Hepatocyte (in vitro differentiated cells): ENCODE results near the gene IDH2.

Source experiments
- EZH2 ChIP-seq: fragments of 200-600 bp; sonication (generic); IDR thresholded peaks from 2 replicates; pipeline ENCODE4 v1.6.1; 2016; ENCODE audit warnings: antibody characterized with exemption, mild to moderate bottlenecking, borderline replicate concordance
- TF ChIP-seq, protein P1 (sequence below): fragments of 200-600 bp; sonication (generic); IDR thresholded peaks from 2 replicates; pipeline ENCODE4 v1.5.1; 2016; ENCODE audit warnings: antibody characterized with exemption, mild to moderate bottlenecking; ENCODE audit not compliant: poor library complexity

- no peak for TF ChIP-seq EZH2
- TF ChIP-seq, protein P1, sequence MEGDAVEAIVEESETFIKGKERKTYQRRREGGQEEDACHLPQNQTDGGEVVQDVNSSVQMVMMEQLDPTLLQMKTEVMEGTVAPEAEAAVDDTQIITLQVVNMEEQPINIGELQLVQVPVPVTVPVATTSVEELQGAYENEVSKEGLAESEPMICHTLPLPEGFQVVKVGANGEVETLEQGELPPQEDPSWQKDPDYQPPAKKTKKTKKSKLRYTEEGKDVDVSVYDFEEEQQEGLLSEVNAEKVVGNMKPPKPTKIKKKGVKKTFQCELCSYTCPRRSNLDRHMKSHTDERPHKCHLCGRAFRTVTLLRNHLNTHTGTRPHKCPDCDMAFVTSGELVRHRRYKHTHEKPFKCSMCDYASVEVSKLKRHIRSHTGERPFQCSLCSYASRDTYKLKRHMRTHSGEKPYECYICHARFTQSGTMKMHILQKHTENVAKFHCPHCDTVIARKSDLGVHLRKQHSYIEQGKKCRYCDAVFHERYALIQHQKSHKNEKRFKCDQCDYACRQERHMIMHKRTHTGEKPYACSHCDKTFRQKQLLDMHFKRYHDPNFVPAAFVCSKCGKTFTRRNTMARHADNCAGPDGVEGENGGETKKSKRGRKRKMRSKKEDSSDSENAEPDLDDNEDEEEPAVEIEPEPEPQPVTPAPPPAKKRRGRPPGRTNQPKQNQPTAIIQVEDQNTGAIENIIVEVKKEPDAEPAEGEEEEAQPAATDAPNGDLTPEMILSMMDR, result no peak
Measured at GRCh38 chr15:90064911-90065681, 37.2 kb downstream of the IDH2 start.
